AG04449 (cell line): ENCODE measurements around the gene RPAP3.

Experiments used
- CTCF ChIA-PET: fragments of 350-600 bp; formaldehyde crosslinking; extraction: SDS; loops from one replicate; lab custom pipeline; 2021; ENCODE audit warnings: antibody characterized with exemption; lab: Yijun Ruan, JAX
- POLR2A ChIA-PET: fragments of 400-600, 350-600 bp; formaldehyde crosslinking; extraction: SDS; loops from one replicate; lab custom pipeline; 2020; ENCODE audit warnings: antibody characterized with exemption, inconsistent platforms; lab: Yijun Ruan, JAX
- DNase-seq: peaks from one replicate; pipeline ENCODE4 v3.0.0-alpha.2; 2010; ENCODE audit warnings: low read depth, low spot score
- H3K4me3 ChIP-seq: 2 replicates; pipeline ENCODE4 v1.5.1; 2011; ENCODE audit warnings: low read depth, mild to moderate bottlenecking, control low read depth, low read length
- CTCF ChIP-seq: IDR thresholded peaks from one replicate; pipeline ENCODE4 v1.5.1; 2011; ENCODE audit warnings: mild to moderate bottlenecking, moderate library complexity, low read length, control low read depth, inconsistent platforms; ENCODE audit not compliant: insufficient read depth; ENCODE audit errors: missing control alignments

RPAP3 gene

GRCh38 chr12:47747596-47748506, 42.0 kb upstream of the RPAP3 start:
- ChIA-PET POLR2A (no interaction called here), CTCF (interaction anchor here (0.9 to 10.3 kb wide), 5 partner anchors 9 to 91 kb away, joined by 4 to 349 read pairs (median 5); partner anchors contain the start of gene RAPGEF3)
- no peak overlapping the region for H3K4me3 ChIP-seq

GRCh38 chr12:47747126-47747525, 41.3 kb upstream of the RPAP3 start:
- POLR2A ChIA-PET: no interaction called here
- no peak for DNase-seq
- no peak for TF ChIP-seq CTCF
- H3K4me3 ChIP-seq: no peak overlapping the region
- CTCF ChIA-PET: interaction anchor here (0.9 to 10.3 kb wide), 4 partner anchors 10 to 92 kb away, joined by 4 to 349 read pairs (median 8); partner anchors contain the start of gene RAPGEF3

More at GRCh38 chr12:47747596-47748506, 42.0 kb upstream of the RPAP3 start:
- TF ChIP-seq CTCF: no peak
- DNase-seq: no peak

- H3K4me3 ChIP-seq: no peak overlapping the region
- no peak for DNase-seq
- CTCF ChIA-PET: interaction anchor here (0.9 to 11.9 kb wide), 4 partner anchors 10 to 92 kb away, joined by 4 to 349 read pairs (median 156); partner anchors contain the start of genes ENDOU and RAPGEF3
- POLR2A ChIA-PET: no interaction called here
- no peak for TF ChIP-seq CTCF
Observed at GRCh38 chr12:47746523-47746922, 40.7 kb upstream of the RPAP3 start.

GRCh38 chr12:47746073-47746472, 40.2 kb upstream of the RPAP3 start:
- no peak overlapping the region for H3K4me3 ChIP-seq
- no peak for DNase-seq
- POLR2A ChIA-PET: no interaction called here
- CTCF ChIA-PET: interaction anchor here (1.8 to 11.9 kb wide), 3 partner anchors 11 to 31 kb away, joined by 5 to 349 read pairs (median 308); partner anchors contain the start of genes ENDOU and RAPGEF3
- TF ChIP-seq CTCF: no peak

- H3K4me3 ChIP-seq: no peak overlapping the region
- no peak for TF ChIP-seq CTCF
- POLR2A ChIA-PET: no interaction called here
- no peak for DNase-seq
- CTCF ChIA-PET: interaction anchor here (1.3 to 36.9 kb wide), 7 partner anchors 9 to 94 kb away, joined by 3 to 1419 read pairs (median 308); partner anchors contain the start of genes ENDOU, RAPGEF3 and SLC48A1
Observed at GRCh38 chr12:47745485-47746041, 39.7 kb upstream of the RPAP3 start.
